Measurements from ENCODE around the gene MYH10.
"Not testable (repeated sequence)": the region's sequence is repeated elsewhere in the genome, so short reads cannot be mapped to it uniquely, and the experiment has no call there.

The MYH10 gene

DNA sequence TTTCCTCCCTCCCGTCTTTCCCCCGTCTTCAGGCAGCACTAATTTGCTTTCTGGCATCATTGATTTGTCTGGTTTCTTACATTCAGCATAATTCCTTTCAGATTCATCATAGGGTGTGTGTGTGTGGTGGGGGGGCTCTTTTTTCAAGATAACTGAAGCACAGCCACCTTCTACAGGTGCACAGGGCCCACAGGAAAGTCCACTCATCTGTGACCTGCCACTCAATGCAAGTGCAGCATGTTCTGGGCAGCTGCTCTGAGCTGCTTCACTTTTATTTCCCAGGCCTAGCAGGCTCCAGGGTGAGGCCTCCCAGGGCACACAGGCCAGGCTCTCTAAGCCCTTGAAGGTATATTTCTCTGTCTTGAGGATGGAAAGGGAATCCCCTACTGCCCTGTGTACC, 35.2 kb upstream of the MYH10 start:
- H3K9ac ChIP-seq: no peak overlapping the region
- H3K27me3 ChIP-seq (ENCODE audit: control insufficient read depth, insufficient read depth, low read length): no peaks in the 10 kb centered on the region
- H3K27ac ChIP-seq: no peak overlapping the region

DNA sequence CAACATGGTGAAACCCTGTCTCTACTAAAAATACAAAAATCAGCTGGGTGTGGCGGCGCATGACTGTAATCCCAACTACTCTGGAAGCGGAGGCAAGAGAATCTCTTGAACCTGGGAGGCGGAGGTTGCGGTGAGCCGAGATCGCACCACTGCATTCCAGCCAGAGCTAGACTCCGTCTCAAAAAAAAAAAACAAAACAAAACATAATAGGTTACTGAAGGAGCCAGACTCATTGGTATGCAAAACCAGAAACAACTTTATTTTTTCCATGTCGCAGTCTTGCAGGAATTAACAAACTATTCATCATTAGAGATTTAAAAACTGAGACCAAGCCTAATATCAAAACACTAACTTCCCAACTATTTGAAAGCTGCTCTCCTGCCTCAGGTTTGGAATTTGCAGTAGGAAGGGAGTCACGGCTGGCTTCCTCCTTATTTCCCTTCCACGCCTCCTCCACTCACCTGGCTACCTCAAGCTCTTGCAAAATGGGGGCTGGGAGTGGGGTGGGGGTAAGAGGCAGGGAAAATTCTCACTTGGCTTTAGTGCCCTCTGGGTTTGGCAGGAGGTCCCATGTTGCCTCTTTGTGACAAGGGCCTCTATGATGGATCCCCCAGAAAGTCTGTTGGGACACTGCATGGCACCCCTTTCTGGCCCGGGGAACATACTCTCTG, 34.1 kb upstream of the MYH10 start:
- no peak overlapping the region for H3K27ac ChIP-seq
- H3K36me3 ChIP-seq (ENCODE audit: control insufficient read depth, insufficient read depth, low read length): no peaks in the 10 kb centered on the region
- no peak overlapping the region for H2AFZ ChIP-seq
- H3K4me3 ChIP-seq (ENCODE audit: low read depth, low read length): no peak overlapping the region
- no peak overlapping the region for H3K4me2 ChIP-seq (ENCODE audit: low read length)
- no peaks in the 10 kb centered on the region for H3K4me1 ChIP-seq
- H3K27me3 ChIP-seq (ENCODE audit: control insufficient read depth, insufficient read depth, low read length): no peaks in the 10 kb centered on the region
- TF ChIP-seq, protein P1, sequence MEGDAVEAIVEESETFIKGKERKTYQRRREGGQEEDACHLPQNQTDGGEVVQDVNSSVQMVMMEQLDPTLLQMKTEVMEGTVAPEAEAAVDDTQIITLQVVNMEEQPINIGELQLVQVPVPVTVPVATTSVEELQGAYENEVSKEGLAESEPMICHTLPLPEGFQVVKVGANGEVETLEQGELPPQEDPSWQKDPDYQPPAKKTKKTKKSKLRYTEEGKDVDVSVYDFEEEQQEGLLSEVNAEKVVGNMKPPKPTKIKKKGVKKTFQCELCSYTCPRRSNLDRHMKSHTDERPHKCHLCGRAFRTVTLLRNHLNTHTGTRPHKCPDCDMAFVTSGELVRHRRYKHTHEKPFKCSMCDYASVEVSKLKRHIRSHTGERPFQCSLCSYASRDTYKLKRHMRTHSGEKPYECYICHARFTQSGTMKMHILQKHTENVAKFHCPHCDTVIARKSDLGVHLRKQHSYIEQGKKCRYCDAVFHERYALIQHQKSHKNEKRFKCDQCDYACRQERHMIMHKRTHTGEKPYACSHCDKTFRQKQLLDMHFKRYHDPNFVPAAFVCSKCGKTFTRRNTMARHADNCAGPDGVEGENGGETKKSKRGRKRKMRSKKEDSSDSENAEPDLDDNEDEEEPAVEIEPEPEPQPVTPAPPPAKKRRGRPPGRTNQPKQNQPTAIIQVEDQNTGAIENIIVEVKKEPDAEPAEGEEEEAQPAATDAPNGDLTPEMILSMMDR (IDR thresholded peaks at IDR 0.05): no peak
- H3K79me2 ChIP-seq: no peaks in the 10 kb centered on the region
- H3K9ac ChIP-seq: no peak overlapping the region
- H3K9me3 ChIP-seq (ENCODE audit: control insufficient read depth, low read length): no peaks in the 10 kb centered on the region

More for the DNA sequence above, 35.2 kb upstream of the MYH10 start:
- no peak overlapping the region for H3K4me2 ChIP-seq (ENCODE audit: low read length)
- H2AFZ ChIP-seq: no peak overlapping the region
- no peaks in the 10 kb centered on the region for H3K79me2 ChIP-seq
- no peaks in the 10 kb centered on the region for H3K4me1 ChIP-seq
- no peak overlapping the region for H3K4me3 ChIP-seq (ENCODE audit: low read depth, low read length)
- H3K36me3 ChIP-seq (ENCODE audit: control insufficient read depth, insufficient read depth, low read length): no peaks in the 10 kb centered on the region
- H3K9me3 ChIP-seq (ENCODE audit: control insufficient read depth, low read length): no peaks in the 10 kb centered on the region
- TF ChIP-seq, protein P1 (IDR thresholded peaks at IDR 0.05): no peak

DNA sequence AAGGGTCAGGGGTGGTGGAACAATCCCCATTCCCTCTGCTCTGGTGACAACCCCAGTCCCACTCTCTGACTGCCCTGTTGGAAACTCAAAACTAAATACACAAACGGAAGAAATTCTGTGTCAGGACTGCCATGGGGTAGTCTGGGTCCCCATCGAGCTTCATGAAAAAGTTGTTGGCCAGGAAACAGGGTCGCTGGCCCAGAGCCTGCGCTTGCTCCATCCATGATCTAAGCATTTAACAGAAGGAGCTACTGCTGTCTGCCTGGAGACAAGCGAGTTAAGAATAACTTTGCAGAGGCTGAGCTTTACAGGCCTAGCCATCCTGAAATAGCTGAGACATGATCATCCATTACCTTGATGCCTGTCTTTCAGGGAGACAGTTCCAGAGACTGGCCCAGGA, 32.4 kb upstream of the MYH10 start:
- Histone ChIP-seq H3K27ac (no peak overlapping the region), H3K4me2 (ENCODE audit: low read length) (no peak overlapping the region), H3K4me1 (no peaks in the 10 kb centered on the region), H3K79me2 (no peaks in the 10 kb centered on the region), H3K36me3 (ENCODE audit: control insufficient read depth, insufficient read depth, low read length) (no peaks in the 10 kb centered on the region), H2AFZ (no peak overlapping the region), H3K27me3 (ENCODE audit: control insufficient read depth, insufficient read depth, low read length) (no peaks in the 10 kb centered on the region), H3K9me3 (ENCODE audit: control insufficient read depth, low read length) (no peaks in the 10 kb centered on the region), H3K4me3 (ENCODE audit: low read depth, low read length) (no peak overlapping the region), H3K9ac (no peak overlapping the region)
- TF ChIP-seq, protein P1 (IDR thresholded peaks at IDR 0.05): no peak

DNA sequence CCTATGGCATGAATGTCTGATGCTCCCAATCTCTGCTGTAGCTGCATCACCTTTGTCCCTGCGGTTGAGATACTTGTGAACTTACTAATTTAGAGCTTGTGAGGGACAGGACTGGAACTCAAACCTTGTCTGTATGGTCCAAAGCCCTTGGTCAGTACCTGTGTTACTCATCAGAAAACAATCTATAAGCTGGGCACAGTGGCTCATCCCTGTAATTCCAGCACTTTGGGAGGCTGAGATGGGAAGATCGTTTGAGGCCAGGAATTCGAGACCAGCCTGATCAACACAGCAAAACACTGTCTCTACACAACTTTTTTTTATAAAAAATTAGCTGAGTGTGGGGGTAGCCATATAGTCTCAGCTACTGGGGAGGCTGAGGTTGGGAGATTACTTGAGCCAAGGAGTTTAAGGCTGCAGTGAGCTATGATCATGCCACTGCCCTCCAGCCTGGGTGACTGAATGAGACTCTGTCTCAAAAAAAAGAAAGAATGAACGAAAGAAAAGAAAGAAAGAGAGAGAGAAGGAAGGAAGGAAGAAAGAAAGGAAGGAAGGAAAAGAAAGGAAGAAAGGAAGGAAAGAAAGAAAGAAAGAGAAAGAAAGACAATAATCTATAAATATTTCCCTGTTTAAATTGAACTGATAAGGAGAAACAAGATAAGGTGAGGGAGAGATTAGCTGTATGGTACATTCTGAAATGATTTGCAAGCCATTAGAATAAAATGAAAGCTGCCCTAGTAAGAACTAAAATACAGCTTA, 31.7 kb upstream of the MYH10 start:
- H3K27ac ChIP-seq: no peak overlapping the region
- H3K9ac ChIP-seq: no peak overlapping the region
- no peaks in the 10 kb centered on the region for H3K9me3 ChIP-seq (ENCODE audit: control insufficient read depth, low read length)
- TF ChIP-seq, protein P1 (IDR thresholded peaks at IDR 0.05): no peak
- H3K4me1 ChIP-seq: no peaks in the 10 kb centered on the region
- no peaks in the 10 kb centered on the region for H3K79me2 ChIP-seq
- H3K4me3 ChIP-seq (ENCODE audit: low read depth, low read length): no peak overlapping the region
- no peak overlapping the region for H3K4me2 ChIP-seq (ENCODE audit: low read length)
- no peaks in the 10 kb centered on the region for H3K36me3 ChIP-seq (ENCODE audit: control insufficient read depth, insufficient read depth, low read length)
- no peak overlapping the region for H2AFZ ChIP-seq
- H3K27me3 ChIP-seq (ENCODE audit: control insufficient read depth, insufficient read depth, low read length): no peaks in the 10 kb centered on the region

DNA sequence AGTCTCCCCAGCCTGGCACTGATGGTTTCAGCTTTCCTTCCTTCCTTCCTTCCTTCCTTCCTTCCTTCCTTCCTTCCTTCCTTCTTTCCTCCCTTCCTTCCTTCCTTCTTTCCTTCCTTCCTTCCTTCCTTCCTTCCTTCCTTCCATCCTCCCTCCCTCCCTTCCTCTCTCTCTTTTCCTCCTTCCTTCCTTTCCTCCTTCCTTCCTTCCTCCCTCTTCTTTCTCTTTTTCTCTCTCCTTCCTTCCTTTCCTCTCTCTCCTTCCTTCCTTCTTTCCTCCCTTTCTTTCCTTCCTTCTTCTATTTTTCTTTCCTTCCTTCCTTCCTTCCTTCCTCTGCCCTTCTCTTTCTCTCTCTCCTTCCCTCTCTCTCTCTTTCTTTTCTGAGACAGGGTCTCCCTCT, 30.2 kb upstream of the MYH10 start:
- not testable (repeated sequence) for H3K27ac ChIP-seq; H3K9me3 ChIP-seq (ENCODE audit: control insufficient read depth, low read length); H3K4me3 ChIP-seq (ENCODE audit: low read depth, low read length); H2AFZ ChIP-seq; H3K79me2 ChIP-seq; H3K4me1 ChIP-seq; H3K27me3 ChIP-seq (ENCODE audit: control insufficient read depth, insufficient read depth, low read length); H3K9ac ChIP-seq; H3K36me3 ChIP-seq (ENCODE audit: control insufficient read depth, insufficient read depth, low read length); H3K4me2 ChIP-seq (ENCODE audit: low read length)
